Breast epithelium (tissue), 3 donors: ENCODE measurements around the gene IQGAP2.

Experiments
- POLR2A ChIP-seq: fragments of 450-650 bp; IDR thresholded peaks from one replicate; pipeline ENCODE4 v1.6.1; 2016; ENCODE audit warnings: antibody characterized with exemption, mild to moderate bottlenecking, moderate library complexity
- POLR2AphosphoS5 ChIP-seq, 3 donors: sonication (generic); formaldehyde crosslinking; IDR thresholded peaks; one replicate each; pipeline ENCODE4 v1.6.1; 2017; ENCODE audit warnings: antibody characterized with exemption in 3 of 3
- TF ChIP-seq, protein P1 (sequence below), 3 donors: fragments of 450-650 bp; IDR thresholded peaks; one replicate each; pipeline ENCODE4 v1.5.1; 2016 to 2017; ENCODE audit warnings: antibody characterized with exemption in 3 of 3, mild to moderate bottlenecking in 3 of 3, moderate library complexity in 3 of 3

DNA sequence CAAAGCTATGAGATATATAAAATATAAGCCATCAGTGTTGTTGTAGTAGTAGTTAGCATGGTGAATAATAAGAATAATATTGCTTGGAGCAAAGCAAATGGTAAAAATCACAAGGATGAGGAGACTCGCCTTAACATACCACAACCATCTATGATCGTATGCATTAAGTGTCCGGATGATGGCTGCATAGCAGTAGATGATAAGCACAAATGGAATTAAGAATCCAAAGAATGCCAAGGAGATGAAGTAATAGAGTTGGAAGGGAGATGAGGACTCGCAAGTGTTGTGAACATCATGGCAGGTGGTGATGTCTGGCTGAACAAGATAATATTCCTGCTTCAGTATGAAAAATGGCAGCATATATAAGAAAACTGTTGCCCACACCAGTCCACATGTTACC is 214.6 kb downstream of the IQGAP2 start:
- TF ChIP-seq, protein P1, sequence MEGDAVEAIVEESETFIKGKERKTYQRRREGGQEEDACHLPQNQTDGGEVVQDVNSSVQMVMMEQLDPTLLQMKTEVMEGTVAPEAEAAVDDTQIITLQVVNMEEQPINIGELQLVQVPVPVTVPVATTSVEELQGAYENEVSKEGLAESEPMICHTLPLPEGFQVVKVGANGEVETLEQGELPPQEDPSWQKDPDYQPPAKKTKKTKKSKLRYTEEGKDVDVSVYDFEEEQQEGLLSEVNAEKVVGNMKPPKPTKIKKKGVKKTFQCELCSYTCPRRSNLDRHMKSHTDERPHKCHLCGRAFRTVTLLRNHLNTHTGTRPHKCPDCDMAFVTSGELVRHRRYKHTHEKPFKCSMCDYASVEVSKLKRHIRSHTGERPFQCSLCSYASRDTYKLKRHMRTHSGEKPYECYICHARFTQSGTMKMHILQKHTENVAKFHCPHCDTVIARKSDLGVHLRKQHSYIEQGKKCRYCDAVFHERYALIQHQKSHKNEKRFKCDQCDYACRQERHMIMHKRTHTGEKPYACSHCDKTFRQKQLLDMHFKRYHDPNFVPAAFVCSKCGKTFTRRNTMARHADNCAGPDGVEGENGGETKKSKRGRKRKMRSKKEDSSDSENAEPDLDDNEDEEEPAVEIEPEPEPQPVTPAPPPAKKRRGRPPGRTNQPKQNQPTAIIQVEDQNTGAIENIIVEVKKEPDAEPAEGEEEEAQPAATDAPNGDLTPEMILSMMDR (IDR thresholded peaks at IDR 0.05), result no peak
- TF ChIP-seq POLR2AphosphoS5 (IDR thresholded peaks at IDR 0.05) (no peak), POLR2A (no peak)
